NCI-H187 treated with DMSO at 0.1 percent for 48 hours (cell line): Measurements from ENCODE around the gene SHISA2.

Source experiments
- DNase-seq: peaks from one replicate; lab custom pipeline; 2025; lab: John Stamatoyannopoulos, UW

The SHISA2 gene

GRCh38 chr13:26017932-26018665 lies 33.7 kb downstream of the SHISA2 start:
- no peak for DNase-seq

GRCh38 chr13:26017196-26017921 lies 34.5 kb downstream of the SHISA2 start:
- no peak for DNase-seq

- DNase-seq = no peak
Measured at GRCh38 chr13:26016189-26016588, 35.6 kb downstream of the SHISA2 start.

GRCh38 chr13:26015271-26016125 lies 36.3 kb downstream of the SHISA2 start:
- no peak for DNase-seq

- DNase-seq = no peak
Measured at GRCh38 chr13:26012995-26013394, 38.8 kb downstream of the SHISA2 start.

- no peak for DNase-seq
Measured at GRCh38 chr13:26011996-26012821, 39.6 kb downstream of the SHISA2 start.

- DNase-seq = no peak
Measured at GRCh38 chr13:26011208-26011573, 40.6 kb downstream of the SHISA2 start.

GRCh38 chr13:26010487-26011207 lies 41.2 kb downstream of the SHISA2 start:
- no peak for DNase-seq

- no peak for DNase-seq
Measured at GRCh38 chr13:26007261-26008125, 44.3 kb downstream of the SHISA2 start.
